HG02884 (cell line): ENCODE results near the gene RFC1.
"Not testable (repeated sequence)": the region's sequence is repeated elsewhere in the genome, so short reads cannot be mapped to it uniquely, and the experiment has no call there.

Source experiments
- ATAC-seq: cut with Tn5 transposase; IDR thresholded peaks from one replicate; pipeline ENCODE4 v1.9.1; 2021; ENCODE audit warnings: mild to moderate bottlenecking, moderate library complexity; ENCODE audit not compliant: unreplicated experiment

The RFC1 gene, protein sequence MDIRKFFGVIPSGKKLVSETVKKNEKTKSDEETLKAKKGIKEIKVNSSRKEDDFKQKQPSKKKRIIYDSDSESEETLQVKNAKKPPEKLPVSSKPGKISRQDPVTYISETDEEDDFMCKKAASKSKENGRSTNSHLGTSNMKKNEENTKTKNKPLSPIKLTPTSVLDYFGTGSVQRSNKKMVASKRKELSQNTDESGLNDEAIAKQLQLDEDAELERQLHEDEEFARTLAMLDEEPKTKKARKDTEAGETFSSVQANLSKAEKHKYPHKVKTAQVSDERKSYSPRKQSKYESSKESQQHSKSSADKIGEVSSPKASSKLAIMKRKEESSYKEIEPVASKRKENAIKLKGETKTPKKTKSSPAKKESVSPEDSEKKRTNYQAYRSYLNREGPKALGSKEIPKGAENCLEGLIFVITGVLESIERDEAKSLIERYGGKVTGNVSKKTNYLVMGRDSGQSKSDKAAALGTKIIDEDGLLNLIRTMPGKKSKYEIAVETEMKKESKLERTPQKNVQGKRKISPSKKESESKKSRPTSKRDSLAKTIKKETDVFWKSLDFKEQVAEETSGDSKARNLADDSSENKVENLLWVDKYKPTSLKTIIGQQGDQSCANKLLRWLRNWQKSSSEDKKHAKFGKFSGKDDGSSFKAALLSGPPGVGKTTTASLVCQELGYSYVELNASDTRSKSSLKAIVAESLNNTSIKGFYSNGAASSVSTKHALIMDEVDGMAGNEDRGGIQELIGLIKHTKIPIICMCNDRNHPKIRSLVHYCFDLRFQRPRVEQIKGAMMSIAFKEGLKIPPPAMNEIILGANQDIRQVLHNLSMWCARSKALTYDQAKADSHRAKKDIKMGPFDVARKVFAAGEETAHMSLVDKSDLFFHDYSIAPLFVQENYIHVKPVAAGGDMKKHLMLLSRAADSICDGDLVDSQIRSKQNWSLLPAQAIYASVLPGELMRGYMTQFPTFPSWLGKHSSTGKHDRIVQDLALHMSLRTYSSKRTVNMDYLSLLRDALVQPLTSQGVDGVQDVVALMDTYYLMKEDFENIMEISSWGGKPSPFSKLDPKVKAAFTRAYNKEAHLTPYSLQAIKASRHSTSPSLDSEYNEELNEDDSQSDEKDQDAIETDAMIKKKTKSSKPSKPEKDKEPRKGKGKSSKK

DNA sequence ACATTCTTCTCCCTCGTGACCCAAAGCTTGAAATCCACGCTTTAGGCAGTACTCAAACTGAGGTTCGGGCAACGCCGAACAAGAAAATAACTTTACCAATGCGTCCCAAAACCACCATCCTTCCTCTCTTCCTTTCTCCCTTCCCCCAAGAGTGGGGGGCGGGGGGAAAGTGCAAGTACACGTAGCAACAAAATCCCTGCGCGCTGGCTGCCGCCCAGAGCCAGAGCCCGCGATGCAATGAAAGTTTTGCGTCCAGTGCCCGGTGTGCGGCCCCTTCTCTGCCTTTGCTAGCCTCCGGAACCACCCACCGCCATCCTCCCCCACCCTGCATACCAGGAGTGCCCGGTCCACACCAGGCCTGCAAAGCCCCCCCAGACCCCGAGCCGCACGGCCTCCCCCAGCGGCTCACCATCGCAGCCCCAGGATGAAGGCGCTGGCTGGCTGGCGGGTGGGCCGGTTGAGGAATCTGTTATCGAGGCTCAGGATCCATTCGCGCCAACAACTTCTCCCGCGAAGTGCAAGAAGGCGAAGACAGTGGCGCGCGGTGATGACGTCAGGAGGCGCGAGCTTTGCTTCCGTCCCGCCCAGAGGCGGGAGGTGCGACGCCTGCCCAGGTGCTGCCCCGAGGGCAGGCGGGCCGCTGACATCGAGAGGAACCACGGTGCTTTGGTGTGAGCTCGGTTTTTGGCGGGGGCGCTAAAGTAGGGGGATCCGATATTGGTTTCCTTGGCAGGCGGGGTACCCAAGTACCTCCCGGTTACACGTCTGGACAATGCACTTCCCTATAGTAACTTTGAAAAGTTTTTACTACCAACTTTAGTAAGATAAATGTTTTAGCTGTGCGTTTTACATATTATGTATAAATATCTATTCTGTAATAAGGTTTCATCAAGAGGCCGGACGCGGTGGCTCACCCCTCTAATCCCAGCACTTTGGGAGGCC, at the start of gene RFC1:
Gene RFC1, minus strand, starts transcription at position 533 of the 942 bp plus-strand sequence. Its CDS starts 121 bp downstream, at position 412.
- peak; percentile 79 for ATAC-seq

DNA sequence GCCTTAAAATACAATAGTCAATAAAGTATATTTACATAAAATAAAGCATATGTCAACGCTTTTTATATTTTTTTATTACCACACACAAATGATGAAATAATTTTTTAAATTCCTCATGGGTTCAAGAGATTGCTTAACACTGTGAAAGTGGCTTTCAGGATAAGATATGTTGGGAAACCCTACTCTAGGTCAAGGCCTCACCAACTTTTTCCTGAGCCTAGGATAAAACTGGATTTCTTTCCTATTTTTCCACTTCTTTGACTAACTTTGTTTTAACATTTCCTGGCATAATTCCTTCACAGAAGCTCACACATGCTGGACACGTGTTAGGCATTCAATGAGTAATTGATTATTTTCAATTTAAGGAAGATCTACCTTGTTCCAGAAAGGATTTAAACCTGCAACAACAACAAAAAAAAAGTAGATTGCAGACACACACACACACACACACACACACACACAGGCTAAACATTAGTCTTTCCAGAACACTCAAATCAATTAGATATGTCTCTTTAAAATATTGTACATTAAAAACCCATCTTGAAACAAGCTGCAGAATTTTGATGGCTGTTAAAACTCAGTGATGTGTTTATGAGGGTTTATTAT, 49.6 kb upstream of the RFC1 start:
- no peak for ATAC-seq

DNA sequence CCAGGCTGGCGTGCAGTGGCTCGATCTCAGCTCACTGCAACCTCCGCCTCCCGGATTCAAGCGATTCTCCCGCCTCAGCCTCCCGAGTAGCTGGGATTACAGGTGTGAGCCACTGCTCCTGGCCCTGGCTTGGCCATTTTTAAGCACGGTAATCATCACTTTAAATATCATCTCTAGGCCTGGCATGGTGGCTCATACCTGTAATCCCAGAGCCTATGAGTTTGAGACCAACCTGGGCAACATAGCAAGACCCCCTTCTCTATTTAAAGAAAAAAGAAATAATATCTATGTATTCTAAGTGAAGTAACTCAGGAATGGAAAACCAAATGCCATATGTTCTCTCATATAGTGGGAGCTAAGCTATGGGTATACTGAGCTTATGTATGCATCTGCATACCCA, 45.4 kb upstream of the RFC1 start:
- not testable (repeated sequence) for ATAC-seq

DNA sequence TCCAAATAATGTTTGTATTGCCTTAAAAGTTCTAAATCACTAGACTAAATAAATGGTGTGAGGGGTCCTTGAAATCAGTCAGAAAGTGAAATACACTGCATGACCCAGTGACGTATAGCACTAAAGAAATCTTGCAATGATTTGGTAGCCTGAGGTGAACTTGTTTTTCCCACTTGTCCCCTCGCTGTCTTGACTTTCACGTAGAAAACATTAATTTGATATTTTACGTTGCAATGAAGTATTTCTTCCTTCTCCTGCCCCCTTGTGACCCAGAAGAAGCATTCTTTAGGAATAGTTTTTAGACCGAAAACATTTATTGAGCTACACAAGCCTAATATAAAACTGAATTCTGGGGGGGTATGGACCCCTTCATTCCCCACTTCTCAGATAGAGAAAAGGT, 44.3 kb upstream of the RFC1 start:
- ATAC-seq: no peak

DNA sequence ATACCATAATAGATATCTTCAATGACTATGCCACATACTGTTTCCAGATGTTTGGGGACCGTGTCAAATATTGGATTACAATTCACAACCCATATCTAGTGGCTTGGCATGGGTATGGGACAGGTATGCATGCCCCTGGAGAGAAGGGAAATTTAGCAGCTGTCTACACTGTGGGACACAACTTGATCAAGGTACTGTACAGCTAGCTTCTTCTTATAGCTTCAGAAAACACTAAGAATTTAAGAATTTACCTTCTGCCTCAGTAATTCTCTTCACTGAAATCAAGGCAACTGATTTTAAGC, 41.4 kb upstream of the RFC1 start:
- no peak for ATAC-seq

DNA sequence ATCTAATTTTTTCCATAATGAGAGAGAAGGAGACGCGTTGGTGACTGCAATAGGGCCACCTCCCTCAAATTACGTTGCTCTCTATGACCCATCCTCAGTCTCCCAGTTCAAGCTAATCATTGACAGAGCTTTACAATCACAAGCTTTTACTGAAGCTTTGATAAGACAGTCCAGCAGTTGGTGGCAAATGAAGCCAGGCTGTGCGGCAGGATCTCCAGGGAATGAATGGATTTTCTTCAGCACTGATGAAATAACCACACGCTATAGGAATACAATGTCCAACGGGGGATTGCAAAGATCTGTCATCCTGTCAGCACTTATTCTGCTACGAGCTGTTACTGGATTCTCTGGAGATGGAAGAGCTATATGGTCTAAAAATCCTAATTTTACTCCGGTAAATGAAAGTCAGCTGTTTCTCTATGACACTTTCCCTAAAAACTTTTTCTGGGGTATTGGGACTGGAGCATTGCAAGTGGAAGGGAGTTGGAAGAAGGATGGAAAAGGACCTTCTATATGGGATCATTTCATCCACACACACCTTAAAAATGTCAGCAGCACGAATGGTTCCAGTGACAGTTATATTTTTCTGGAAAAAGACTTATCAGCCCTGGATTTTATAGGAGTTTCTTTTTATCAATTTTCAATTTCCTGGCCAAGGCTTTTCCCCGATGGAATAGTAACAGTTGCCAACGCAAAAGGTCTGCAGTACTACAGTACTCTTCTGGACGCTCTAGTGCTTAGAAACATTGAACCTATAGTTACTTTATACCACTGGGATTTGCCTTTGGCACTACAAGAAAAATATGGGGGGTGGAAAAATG, 40.8 kb upstream of the RFC1 start, which contains the start of gene KLB:
Gene KLB, plus strand, starts transcription at position 168 of the 821 bp plus-strand sequence. Its CDS starts 20 bp downstream, at position 188.
- no peak for ATAC-seq

DNA sequence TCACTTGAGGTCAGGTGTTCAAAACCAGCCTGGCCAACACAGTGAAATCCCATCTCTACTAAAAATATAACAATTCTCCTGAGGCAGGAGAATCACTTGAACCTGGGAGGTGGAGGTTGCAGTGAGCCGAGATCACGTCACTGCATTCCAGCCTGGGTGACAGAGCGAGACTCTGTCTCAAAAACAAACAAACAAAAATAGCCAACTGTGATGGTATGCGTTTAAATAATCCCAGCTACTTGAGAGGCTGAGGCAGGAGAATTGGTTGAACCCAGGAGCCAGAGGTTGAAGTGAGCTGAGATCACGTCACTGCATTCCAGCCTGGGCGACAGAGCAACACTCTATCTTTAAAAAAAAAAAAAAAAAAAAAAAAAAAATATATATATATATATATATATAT, 35.5 kb upstream of the RFC1 start:
- not testable (repeated sequence) for ATAC-seq

DNA sequence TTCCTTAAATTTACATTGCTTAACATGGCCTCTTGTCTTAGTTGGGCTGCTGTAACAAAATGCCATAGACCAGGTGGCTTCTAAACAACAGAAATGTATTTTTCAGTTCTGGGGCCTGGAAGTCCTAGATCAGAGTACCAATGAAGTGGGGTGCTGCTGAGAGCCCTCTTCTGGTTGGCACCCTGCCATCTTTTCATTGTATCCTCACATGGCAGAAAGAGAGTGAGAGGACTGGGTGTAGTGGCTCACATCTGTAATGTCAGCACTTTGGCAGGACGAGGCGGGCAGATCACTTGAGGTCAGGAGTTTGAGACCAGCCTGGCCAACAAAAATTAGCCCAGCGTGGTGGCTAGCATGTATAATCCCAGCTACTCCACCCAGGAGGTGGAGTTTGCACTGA, 28.5 kb upstream of the RFC1 start:
- ATAC-seq: no peak

DNA sequence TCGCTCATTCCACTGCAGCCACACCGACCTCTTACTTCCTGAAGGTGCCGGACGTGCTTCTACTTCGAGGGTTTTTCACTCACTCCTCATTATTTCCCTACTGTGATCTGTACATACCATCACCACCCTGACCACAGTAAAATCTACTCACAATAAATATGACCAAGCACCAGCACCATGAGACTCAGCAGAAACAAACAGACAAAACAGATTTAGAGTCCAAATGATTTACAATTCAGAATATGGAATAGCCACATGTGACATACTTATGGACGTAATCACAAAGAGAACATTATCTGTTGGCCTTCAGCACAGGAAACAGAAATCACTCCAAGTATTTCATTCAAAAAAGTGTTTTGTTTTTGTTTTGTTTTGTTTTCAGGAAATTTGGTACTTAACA, 24.4 kb upstream of the RFC1 start:
- ATAC-seq: no peak

DNA sequence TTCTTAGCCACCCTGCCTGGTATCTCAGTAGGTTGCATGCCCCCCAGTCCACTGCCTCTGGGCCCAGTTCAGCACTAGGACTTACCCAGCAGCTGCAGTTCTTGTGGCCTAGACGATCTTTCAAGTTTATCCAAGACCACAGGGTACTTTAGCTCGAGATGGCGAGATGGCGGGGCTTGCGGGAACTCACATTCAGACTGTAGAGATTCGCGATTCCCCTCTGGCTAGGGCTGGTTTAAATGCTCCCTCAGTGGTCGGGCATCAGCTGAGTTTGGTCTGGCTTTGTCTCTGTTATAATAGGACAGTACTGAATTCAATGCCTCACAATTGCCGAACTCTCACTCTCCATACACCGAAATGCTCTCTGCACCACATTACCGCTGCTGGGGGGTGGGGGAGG, 18.4 kb upstream of the RFC1 start:
- no peak for ATAC-seq

DNA sequence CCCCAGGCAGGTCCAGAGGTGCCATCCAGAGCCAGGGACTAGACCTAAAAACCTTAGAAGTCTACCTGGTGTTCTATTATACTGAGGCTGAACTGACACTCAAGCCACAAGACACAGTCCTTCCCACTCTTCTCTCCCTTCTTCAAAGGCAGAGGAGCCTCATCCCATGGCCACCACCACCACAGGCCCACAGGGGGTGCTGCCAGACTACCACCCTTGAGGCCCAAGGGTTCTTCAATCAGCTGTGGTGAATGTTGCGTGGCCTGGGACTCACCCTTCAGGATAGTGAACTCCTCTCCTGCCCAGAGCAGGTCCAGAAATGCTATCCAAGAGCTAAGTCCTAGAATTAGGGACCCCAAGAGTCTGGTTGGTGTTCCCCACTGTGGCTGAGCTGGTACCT, 17.5 kb upstream of the RFC1 start:
- no peak for ATAC-seq

DNA sequence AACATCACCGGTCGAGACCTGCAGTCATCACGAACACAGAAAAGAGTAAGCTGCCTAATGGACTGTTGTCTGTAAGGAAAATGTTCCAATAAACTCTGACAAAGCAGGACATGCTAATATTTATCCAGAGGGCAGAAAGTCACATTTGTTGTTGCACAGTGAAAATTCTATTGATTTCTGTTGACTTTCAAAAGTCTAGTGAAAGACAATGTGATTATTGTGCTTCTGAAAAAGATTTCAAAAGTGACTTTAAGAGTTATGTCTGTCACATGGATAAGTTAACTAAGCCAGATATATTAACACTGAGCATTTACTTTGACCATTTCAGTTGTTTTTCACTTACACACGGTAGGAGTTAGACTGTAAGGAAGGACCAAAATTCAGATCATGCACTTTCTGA, 9.3 kb upstream of the RFC1 start:
- no peak for ATAC-seq

DNA sequence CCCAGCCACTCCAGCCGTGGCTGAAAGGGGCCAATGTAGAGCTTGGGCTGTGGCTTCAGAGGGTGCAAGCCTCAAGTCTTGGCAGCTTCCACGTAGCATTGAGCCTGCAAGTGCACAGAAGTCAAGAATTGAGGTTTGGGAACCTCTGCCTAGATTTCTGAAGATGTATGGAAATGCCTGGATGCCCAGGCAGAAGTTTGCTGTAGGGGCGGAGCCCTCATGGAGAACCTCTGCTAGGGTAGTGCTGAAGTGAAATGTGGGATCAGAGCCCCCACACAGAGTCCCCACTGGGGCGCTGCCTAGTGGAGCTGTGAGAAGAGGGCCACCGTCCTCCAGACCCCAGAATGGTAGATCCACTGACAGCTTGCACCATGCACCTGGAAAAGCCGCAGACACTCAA, 5.0 kb upstream of the RFC1 start:
- ATAC-seq: not testable (repeated sequence)

DNA sequence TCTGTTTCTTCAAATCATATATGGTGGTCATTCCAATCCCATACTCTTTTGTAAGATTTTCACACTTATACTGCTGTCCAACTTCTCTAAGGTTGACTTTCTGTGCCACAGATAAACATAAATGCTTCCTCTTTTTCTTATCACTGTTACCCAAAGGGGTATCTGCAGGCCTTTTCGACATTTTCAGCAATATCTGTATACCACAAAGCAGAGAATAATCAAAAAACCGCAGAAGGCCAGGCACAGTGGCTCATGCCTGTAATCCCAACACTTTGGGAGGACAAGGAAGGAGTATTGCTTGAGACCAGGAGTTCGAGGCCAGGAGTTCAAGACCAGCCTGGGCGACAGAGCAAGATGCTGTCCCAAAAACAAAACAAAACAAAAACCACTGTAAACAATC, 3.1 kb upstream of the RFC1 start:
- no peak for ATAC-seq

DNA sequence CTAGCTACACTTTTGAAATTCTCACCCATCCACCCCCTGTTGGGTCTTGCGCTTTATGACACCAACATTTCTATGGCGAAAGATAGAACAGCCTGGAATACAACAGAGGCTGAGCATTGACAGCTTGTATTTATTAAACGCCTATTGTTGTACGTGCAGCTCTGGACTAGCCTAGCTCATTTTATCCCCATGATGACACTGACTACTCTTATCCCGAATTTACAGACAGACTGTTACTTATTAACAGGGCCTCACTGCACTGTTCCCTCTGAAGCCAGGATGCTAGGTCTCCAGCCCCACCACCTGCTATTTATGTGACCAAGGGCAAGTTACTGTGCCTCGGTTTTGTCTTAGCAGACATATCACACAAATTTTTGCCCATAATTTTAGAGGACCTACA, 1.0 kb upstream of the RFC1 start:
- ATAC-seq: no peak

DNA sequence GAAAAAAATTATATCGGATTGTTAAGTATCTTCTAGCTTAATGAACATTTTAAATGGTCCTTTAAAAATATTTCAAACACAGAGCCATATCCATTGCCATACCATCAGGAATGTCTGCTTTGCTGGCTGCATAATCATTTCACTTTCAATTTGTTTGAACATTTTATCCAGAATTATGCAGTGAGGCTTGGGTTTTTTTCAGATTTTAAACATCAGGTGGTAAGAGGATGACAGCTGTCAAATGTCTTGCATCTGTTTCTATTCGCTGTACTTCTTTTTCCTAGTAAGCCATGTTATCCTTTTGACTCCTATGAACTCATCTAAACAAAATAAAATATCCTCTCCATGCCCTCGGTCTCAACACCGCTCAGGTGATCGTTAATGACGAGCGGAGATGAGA, 802 bp downstream of the RFC1 start:
- no peak for ATAC-seq

DNA sequence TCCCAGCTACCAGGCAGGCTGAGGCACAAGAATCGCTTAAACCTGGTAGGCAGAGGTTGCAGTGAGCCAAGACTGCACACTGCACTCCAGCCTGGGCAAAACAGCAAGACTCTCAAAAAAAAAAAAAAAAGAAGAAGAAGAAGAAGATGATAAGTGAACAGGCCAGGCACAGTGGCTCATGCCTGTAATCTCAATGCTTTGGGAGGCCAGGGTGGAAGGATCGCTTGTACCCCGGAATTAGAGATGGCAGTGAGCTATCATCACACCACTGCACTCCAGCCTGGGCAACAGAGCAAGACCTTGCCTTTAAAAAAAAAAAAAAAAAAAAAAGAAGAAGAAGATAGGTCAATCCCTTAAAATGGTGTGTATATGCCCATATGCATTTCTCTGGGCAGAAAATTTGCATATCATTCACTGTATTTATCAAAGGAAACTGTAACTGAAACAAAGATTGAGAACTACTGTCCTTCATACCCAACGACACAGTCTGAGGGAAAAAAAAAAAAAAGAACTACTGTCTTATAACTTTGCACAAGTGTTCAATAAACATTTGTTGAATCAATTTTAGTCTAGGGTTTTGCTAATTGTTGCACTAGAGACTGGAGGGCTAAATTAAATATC, 2.3 kb downstream of the RFC1 start:
- ATAC-seq: no peak

DNA sequence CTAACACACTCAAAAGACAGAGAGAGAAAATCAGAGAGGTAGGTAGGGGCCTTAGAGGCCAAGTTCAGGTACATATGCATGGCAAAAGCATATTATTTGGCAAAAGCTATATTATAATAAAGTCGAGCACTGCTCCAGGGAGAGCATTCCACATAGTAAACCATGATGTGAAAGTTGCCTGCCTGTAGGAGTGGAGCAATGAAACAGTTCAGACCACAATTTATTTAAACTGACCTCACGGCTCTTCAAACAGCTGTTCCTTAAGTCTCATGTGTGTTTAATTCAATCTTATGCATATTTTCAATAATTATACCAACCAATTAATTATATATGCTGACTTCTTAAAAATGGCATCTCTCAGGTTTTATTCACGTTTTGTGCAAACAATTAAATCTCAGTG, 3.3 kb downstream of the RFC1 start:
- ATAC-seq: no peak

DNA sequence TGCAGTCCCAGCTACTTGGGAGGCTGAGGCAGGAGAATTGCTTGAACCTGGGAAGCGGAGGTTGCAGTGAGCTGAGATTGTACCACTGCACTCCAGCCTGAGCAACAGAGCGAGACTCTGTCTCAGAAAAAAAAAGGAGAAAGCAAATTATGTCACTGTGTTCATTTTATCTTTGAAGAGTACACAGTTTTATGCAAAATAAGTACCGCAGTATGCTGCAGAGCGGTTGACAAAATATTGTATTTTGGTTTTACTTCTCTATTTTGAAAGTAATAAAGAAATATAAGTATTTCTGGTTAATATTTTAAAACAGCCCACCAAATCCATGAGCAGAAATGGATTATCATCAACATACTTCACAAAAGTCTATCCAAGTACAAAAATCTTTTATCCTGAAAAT, 5.6 kb downstream of the RFC1 start:
- peak; percentile 41 for ATAC-seq
